Activated naive CD4-positive, alpha-beta T cell treated with anti-CD3 and anti-CD28 coated beads, Interleukin-2, amount 50 U/mL, for 24 hours (primary cell): ENCODE data around the gene DTX4.

Experiments used
- H3K27ac Mint-ChIP-seq: one replicate; pipeline ENCODE4 v1.8.0; 2021; ENCODE audit warnings: mild to moderate bottlenecking, mixed read lengths
- H3K27me3 Mint-ChIP-seq: one replicate; pipeline ENCODE4 v1.8.0; 2021; ENCODE audit warnings: mixed read lengths
- H3K36me3 Mint-ChIP-seq: one replicate; pipeline ENCODE4 v1.8.0; 2021; ENCODE audit warnings: mixed read lengths
- H3K4me1 Mint-ChIP-seq: one replicate; pipeline ENCODE4 v1.8.0; 2021; ENCODE audit warnings: mixed read lengths
- H3K4me3 Mint-ChIP-seq: one replicate; pipeline ENCODE4 v1.8.0; 2021; ENCODE audit warnings: mild to moderate bottlenecking, mixed read lengths
- H3K9me3 Mint-ChIP-seq: one replicate; pipeline ENCODE4 v1.8.0; 2021; ENCODE audit warnings: mixed read lengths

Gene DTX4

GRCh38 chr11:59253001-59253400 is 81.1 kb downstream of the DTX4 start:
- Mint-ChIP-seq H3K4me1 (peaks cover 10% of the 10 kb centered on the region), H3K9me3 (no peaks in the 10 kb centered on the region), H3K4me3 (no peak overlapping the region), H3K36me3 (no peaks in the 10 kb centered on the region), H3K27ac (no peak overlapping the region), H3K27me3 (no peaks in the 10 kb centered on the region)

DNA sequence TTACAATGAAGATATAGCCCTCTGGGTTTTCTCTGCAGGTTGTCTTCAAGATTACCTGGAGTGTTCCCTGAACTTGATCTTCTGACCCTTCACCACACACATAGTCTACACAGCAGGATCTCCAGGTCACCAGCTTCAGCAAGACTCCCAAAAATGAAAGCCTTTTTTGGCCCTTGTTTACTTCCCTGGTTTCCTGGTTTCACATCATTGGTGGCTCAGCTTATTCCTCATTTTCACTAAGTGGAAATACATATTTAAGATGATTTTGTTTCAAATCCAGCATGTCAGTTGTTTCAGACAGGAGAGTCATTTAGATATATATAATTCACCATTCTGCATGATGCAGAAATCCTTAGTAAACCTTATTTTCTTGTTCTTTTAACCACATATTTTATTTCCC is 82.4 kb downstream of the DTX4 start:
- no peaks in the 10 kb centered on the region for H3K36me3 Mint-ChIP-seq

GRCh38 chr11:59255281-59255680 is 83.3 kb downstream of the DTX4 start:
- Mint-ChIP-seq H3K36me3 (no peaks in the 10 kb centered on the region), H3K9me3 (no peaks in the 10 kb centered on the region), H3K27me3 (no peaks in the 10 kb centered on the region), H3K27ac (no peak overlapping the region), H3K4me1 (no peaks in the 10 kb centered on the region), H3K4me3 (no peak overlapping the region)

More for the DNA sequence above, 82.4 kb downstream of the DTX4 start:
- Mint-ChIP-seq H3K9me3 (no peaks in the 10 kb centered on the region), H3K4me3 (no peak overlapping the region), H3K4me1 (no peaks in the 10 kb centered on the region), H3K27me3 (no peaks in the 10 kb centered on the region), H3K27ac (no peak overlapping the region)
